Ovary (tissue), 3 donors: Measurements from ENCODE around the gene RBBP8.

ENCODE experiments used
- EP300 ChIP-seq: sonication (generic); formaldehyde crosslinking; IDR thresholded peaks from one replicate; pipeline ENCODE4 v1.6.1; 2017; ENCODE audit warnings: antibody characterized with exemption
- POLR2A ChIP-seq: fragments of 450-650 bp; IDR thresholded peaks from one replicate; pipeline ENCODE4 v1.6.1; 2017; ENCODE audit warnings: antibody characterized with exemption, mild to moderate bottlenecking, moderate library complexity
- TF ChIP-seq, protein P1 (sequence below), 3 donors: fragments of 450-650 bp in 2 of 3; fragments of 200-600 bp in 1 of 3; IDR thresholded peaks; one replicate each; pipeline versions ENCODE4 v1.5.1 to v1.8.0; 2016 to 2022; ENCODE audit warnings: antibody characterized with exemption in 3 of 3, mild to moderate bottlenecking in 1 of 3
- donor health status: DM: no; HTN: no; CAD: no.

DNA sequence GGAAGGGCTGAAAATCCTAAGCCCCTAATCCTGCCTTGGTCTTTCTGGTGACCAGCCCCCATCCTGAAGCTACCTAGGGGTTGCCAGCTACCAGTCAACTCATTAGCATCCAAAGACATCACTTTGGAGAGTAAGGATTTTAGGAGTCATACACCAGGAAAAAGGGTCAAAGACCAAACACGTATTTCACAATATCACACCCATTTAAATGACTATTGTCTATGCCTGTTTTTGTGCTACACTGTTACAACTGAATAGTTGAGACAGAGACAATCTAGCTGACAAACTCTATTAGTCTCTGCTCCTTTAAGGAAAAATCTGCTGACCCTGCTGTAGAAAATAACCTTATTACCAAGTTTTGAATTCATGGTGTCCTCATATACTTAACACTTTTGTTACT, 21.0 kb upstream of the RBBP8 start:
- TF ChIP-seq, protein P1, sequence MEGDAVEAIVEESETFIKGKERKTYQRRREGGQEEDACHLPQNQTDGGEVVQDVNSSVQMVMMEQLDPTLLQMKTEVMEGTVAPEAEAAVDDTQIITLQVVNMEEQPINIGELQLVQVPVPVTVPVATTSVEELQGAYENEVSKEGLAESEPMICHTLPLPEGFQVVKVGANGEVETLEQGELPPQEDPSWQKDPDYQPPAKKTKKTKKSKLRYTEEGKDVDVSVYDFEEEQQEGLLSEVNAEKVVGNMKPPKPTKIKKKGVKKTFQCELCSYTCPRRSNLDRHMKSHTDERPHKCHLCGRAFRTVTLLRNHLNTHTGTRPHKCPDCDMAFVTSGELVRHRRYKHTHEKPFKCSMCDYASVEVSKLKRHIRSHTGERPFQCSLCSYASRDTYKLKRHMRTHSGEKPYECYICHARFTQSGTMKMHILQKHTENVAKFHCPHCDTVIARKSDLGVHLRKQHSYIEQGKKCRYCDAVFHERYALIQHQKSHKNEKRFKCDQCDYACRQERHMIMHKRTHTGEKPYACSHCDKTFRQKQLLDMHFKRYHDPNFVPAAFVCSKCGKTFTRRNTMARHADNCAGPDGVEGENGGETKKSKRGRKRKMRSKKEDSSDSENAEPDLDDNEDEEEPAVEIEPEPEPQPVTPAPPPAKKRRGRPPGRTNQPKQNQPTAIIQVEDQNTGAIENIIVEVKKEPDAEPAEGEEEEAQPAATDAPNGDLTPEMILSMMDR (IDR thresholded peaks at IDR 0.05): no peak
- TF ChIP-seq POLR2A: no peak
- no peak for TF ChIP-seq EP300
